GM19395 (cell line): ENCODE measurements around the gene CTNS.

ENCODE experiments used
- ATAC-seq: cut with Tn5 transposase; IDR thresholded peaks from one replicate; pipeline ENCODE4 v1.9.1; 2021; ENCODE audit warnings: mild to moderate bottlenecking, moderate library complexity; ENCODE audit not compliant: unreplicated experiment

Gene CTNS

GRCh38 chr17:3708366-3708765 is 71.8 kb downstream of the CTNS start:
- ATAC-seq = no peak

DNA sequence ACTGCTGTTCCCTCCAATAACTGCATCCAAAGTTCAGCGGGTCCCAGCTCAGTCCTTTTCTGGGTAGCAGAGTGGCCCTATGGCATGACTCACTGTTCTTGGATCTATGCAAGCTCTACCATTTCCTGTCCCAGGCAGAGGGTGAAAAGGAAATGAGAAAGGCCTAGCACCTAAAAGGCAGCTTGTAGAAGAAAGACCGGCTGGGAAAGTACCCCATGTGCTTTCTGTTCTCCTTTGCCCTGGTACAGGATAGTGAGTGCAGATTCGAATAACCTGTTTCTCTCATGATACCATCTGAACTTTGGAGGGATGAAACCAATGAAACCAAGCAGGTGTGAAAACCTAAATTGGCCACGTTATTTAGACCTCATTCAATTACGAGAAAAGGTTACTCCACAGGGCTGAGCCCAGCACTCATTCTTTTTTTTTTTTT is 74.4 kb downstream of the CTNS start:
- peak; percentile 85 for ATAC-seq
